OCI-LY1 (cell line): ENCODE results near the gene PSMA3.

Source experiments
- H2AFZ ChIP-seq: fragments of 200-600 bp; sonication (generic), shearing (Covaris generic); 2 replicates; pipeline ENCODE4 v1.6.0; 2014; ENCODE audit warnings: antibody characterized with exemption, mild to moderate bottlenecking, low read length
- H3F3A ChIP-seq: fragments of 200-600 bp; sonication (generic), shearing (Covaris generic); 2 replicates; pipeline ENCODE4 v1.6.0; 2014; ENCODE audit warnings: mild to moderate bottlenecking, antibody characterized with exemption, low read length, moderate library complexity; ENCODE audit not compliant: insufficient read depth
- H3K27ac ChIP-seq: fragments of 200-600 bp; sonication (generic); 2 replicates; pipeline ENCODE4 v1.5.1; 2014; ENCODE audit warnings: low read length, mixed run types, mild to moderate bottlenecking, low read depth; ENCODE audit not compliant: poor library complexity, severe bottlenecking
- H3K27me3 ChIP-seq: fragments of 200-600 bp; sonication (generic); 2 replicates; pipeline ENCODE4 v1.6.0; 2014; ENCODE audit warnings: antibody characterized with exemption, mild to moderate bottlenecking, low read length, moderate library complexity; ENCODE audit not compliant: insufficient read depth
- H3K36me3 ChIP-seq: fragments of 200-600 bp; sonication (generic); 2 replicates; pipeline ENCODE4 v1.6.1; 2014; ENCODE audit warnings: mild to moderate bottlenecking, antibody characterized with exemption, low read length, moderate library complexity, mixed read lengths; ENCODE audit not compliant: insufficient read depth
- H3K4me1 ChIP-seq: fragments of 200-600 bp; sonication (generic); 2 replicates; pipeline ENCODE4 v1.5.1; 2014; ENCODE audit warnings: mild to moderate bottlenecking, low read length, moderate library complexity; ENCODE audit not compliant: insufficient read depth, severe bottlenecking
- H3K4me2 ChIP-seq: fragments of 200-600 bp; sonication (generic), shearing (Covaris generic); 2 replicates; pipeline ENCODE4 v1.6.1; 2014; ENCODE audit warnings: low read length
- H3K4me3 ChIP-seq: fragments of 200-600 bp; sonication (generic); 2 replicates; pipeline ENCODE4 v1.5.1; 2014; ENCODE audit warnings: low read length, low read depth, mild to moderate bottlenecking, mixed read lengths; ENCODE audit not compliant: poor library complexity, severe bottlenecking
- H3K79me2 ChIP-seq: fragments of 200-600 bp; shearing (Covaris generic); 2 replicates; pipeline ENCODE4 v1.6.1; 2016; ENCODE audit warnings: mixed run types, low read length, mixed read lengths; ENCODE audit not compliant: insufficient read depth
- H3K9ac ChIP-seq: fragments of 200-600 bp; sonication (generic), shearing (Covaris generic); 2 replicates; pipeline ENCODE4 v1.6.1; 2014; ENCODE audit warnings: mild to moderate bottlenecking, low read length, mixed read lengths
- H3K9me2 ChIP-seq: fragments of 200-600 bp; sonication (generic), shearing (Covaris generic); 2 replicates; pipeline ENCODE4 v1.6.1; 2014; ENCODE audit warnings: low read depth, mild to moderate bottlenecking, low read length, mixed read lengths
- H3K9me3 ChIP-seq: fragments of 200-600 bp; shearing (Covaris generic); 2 replicates; pipeline ENCODE4 v1.6.1; 2014; ENCODE audit warnings: low read length, mixed read lengths
- H4K20me1 ChIP-seq: fragments of 200-600 bp; sonication (generic), shearing (Covaris generic); 2 replicates; pipeline ENCODE4 v1.6.0; 2016; ENCODE audit warnings: mild to moderate bottlenecking, low read length; ENCODE audit not compliant: insufficient read depth
- EZH2 ChIP-seq: fragments of 200-600 bp; sonication (generic), shearing (Covaris generic); IDR thresholded peaks from 2 replicates; pipeline ENCODE4 v1.8.0; 2017; ENCODE audit warnings: borderline replicate concordance, mixed run types, mild to moderate bottlenecking, antibody characterized with exemption, low read length, moderate library complexity, mixed read lengths
- TF ChIP-seq, protein P1 (sequence below): fragments of 200-600 bp; sonication (generic), shearing (Covaris generic); IDR thresholded peaks from 2 replicates; pipeline ENCODE4 v1.5.1; 2017; ENCODE audit warnings: mild to moderate bottlenecking, antibody characterized with exemption, low read length, moderate library complexity, mixed read lengths

PSMA3 gene

DNA sequence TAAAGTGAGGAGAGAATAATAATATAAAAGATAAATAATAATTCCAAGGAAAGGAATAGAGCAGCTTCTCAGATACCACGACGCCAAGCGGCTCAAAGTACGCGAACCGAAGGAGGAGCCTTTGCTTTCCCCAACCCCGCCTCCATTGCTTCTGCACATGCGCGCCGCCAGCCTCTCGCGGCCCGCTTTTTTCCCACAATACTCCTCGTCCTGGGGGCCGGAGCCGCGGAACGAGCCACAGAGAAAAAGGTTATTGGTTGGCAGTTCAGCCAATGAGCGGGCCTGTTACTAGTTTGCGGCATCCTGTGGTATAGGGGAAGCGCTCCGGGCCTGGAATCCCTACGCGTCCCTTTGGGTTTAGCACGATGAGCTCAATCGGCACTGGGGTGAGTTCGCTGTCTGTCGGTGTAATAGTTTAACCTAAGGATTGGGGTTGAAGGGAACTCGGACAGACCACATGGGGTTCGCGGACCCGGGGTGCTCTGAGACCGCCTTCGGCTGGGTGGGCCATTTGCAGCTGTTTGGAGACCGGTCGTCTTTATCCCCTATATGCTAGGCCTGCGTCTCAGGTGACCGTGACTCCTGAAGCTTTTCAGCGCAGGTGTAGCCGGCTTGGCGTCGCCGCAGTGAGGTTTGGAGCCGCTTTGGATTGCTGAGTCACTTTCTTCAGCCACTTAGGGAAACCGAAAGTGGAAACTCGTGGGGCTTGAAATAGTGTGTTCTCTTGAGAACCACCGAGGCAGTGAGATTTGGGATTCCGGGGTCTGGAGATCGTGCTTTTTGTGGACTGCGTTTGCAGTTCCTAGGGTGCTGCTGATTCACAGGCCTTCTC, at the start of gene PSMA3:
Gene PSMA3, plus strand, starts transcription at position 288 of the 832 bp plus-strand sequence. Its CDS starts 78 bp downstream, at position 366.
- Histone ChIP-seq H3K4me2 (peak within 1 kb of the TSS; percentile 89), H3K9me2 (no peaks in the 10 kb centered on the region), H3K79me2 (peaks cover 49% of the 10 kb centered on the region), H3K4me1 (peaks cover 46% of the 10 kb centered on the region), H3K9me3 (no peaks in the 10 kb centered on the region), H4K20me1 (peaks cover 3% of the 10 kb centered on the region; the same call in 1 of the 2 replicates), H3K9ac (peak within 1 kb of the TSS; percentile 96), H3K27me3 (no peaks in the 10 kb centered on the region), H2AFZ (peak within 1 kb of the TSS; percentile 44; the same call in 1 of the 2 replicates), H3K36me3 (peaks cover 28% of the 10 kb centered on the region), H3F3A (peaks cover 11% of the 10 kb centered on the region), H3K27ac (peak within 1 kb of the TSS; percentile 79), H3K4me3 (peak within 1 kb of the TSS; percentile 94)
- TF ChIP-seq EZH2, result no peak

DNA sequence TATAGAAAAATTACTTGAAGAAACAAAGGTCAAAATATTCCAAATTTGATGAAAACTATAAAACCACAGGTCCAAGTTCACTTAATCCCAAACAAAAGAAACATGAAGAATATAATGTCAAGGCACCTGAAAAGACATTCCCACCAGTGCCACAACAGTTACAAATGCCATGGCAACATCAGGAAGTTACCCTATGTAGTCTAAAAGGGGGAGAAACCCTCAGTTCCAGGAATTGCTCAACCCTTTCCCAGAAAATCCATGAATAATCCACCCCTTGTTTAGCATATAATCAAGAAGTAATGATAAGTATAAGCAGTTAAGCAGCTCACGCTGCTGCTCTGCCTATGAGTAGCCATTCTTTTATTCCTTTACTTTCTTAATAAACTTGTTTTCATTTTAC, 48.4 kb upstream of the PSMA3 start:
- H4K20me1 ChIP-seq, result no peaks in the 10 kb centered on the region
- H3F3A ChIP-seq, result no peaks in the 10 kb centered on the region
- H3K36me3 ChIP-seq, result no peaks in the 10 kb centered on the region
- no peak overlapping the region for H2AFZ ChIP-seq
- H3K4me3 ChIP-seq, result no peak overlapping the region
- H3K9ac ChIP-seq, result no peak overlapping the region
- H3K9me2 ChIP-seq, result no peaks in the 10 kb centered on the region
- H3K27me3 ChIP-seq, result no peaks in the 10 kb centered on the region
- H3K4me2 ChIP-seq, result no peak overlapping the region
- H3K27ac ChIP-seq, result no peak overlapping the region
- H3K4me1 ChIP-seq, result peaks cover 13% of the 10 kb centered on the region
- H3K79me2 ChIP-seq, result peaks cover 10% of the 10 kb centered on the region
- TF ChIP-seq EZH2, result no peak
- TF ChIP-seq, protein P1, sequence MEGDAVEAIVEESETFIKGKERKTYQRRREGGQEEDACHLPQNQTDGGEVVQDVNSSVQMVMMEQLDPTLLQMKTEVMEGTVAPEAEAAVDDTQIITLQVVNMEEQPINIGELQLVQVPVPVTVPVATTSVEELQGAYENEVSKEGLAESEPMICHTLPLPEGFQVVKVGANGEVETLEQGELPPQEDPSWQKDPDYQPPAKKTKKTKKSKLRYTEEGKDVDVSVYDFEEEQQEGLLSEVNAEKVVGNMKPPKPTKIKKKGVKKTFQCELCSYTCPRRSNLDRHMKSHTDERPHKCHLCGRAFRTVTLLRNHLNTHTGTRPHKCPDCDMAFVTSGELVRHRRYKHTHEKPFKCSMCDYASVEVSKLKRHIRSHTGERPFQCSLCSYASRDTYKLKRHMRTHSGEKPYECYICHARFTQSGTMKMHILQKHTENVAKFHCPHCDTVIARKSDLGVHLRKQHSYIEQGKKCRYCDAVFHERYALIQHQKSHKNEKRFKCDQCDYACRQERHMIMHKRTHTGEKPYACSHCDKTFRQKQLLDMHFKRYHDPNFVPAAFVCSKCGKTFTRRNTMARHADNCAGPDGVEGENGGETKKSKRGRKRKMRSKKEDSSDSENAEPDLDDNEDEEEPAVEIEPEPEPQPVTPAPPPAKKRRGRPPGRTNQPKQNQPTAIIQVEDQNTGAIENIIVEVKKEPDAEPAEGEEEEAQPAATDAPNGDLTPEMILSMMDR, result no peak
- H3K9me3 ChIP-seq, result no peaks in the 10 kb centered on the region

DNA sequence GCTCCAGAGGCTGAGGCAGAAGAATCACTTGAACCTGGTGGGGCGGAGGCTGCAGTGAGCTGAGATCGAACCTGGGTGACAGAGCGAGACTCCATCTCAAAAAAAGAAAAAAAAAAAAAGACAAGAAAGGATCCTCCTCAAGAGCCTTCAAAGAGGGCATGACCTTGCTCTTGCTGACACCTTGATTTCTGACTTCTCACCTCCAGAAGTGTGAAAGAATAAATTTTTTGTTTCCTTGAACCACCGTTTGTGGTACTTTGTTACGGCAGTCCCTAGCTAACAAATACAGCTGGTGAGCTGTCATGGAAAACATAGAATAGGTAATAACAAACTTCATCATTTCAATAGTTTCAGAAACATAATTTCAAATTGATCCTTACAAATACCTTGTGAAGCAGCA, 46.6 kb upstream of the PSMA3 start:
- Histone ChIP-seq H3K4me1 (peaks cover 21% of the 10 kb centered on the region), H3K79me2 (peaks cover 18% of the 10 kb centered on the region), H3K9ac (no peak overlapping the region), H3K9me3 (no peaks in the 10 kb centered on the region), H3K4me3 (no peak overlapping the region), H4K20me1 (no peaks in the 10 kb centered on the region), H3K4me2 (no peak overlapping the region), H3K9me2 (no peaks in the 10 kb centered on the region), H3K36me3 (no peaks in the 10 kb centered on the region), H3K27me3 (no peaks in the 10 kb centered on the region), H3K27ac (no peak overlapping the region), H3F3A (no peaks in the 10 kb centered on the region), H2AFZ (no peak overlapping the region)
- TF ChIP-seq EZH2, result no peak

DNA sequence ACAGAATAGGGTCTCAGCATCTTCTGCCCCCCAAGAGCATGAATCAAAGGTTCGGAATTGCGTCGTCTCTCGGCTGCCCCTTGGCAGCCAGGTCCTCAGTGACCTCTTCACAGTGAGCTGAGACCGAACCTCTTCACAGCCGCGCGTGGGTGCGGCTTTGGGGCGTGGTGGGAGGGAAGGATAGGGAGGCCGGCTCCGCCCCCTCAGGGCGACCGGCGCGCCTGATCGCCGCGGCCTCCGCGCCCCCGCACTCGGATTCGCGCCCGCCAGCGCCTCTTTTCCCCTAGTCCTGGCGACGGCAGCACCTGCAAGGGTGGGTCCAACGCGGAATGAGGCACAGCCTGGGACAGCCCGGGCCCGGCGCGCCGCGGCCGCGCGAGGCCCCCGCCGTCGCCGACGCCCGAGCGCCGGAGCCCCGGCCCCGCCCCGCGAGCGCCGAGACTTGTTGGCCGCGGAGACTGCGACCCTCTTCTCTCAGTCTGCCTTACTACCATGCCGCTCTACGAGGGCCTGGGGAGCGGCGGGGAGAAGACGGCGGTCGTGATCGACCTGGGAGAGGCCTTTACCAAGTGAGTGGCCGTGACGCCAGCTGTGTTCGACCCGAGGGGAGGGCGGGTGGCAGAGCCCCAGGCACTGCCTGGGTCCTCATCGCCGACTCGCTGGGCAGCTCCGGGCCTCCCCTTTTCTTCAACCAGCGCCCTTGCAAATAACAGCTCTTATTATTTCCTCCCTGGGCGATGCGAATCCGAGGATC, 44.7 kb upstream of the PSMA3 start, which contains the start of gene ACTR10:
Gene ACTR10, plus strand, starts transcription at position 424 of the 754 bp plus-strand sequence. Its CDS starts 69 bp downstream, at position 493.
- Histone ChIP-seq H4K20me1 (no peaks in the 10 kb centered on the region), H3K9me2 (no peaks in the 10 kb centered on the region), H3K4me3 (peak within 1 kb of the TSS; percentile 97), H3K4me1 (peaks cover 21% of the 10 kb centered on the region), H2AFZ (peak within 1 kb of the TSS; percentile 95), H3K4me2 (peak within 1 kb of the TSS; percentile 85), H3F3A (no peaks in the 10 kb centered on the region), H3K27me3 (no peaks in the 10 kb centered on the region), H3K79me2 (peaks cover 18% of the 10 kb centered on the region), H3K9ac (peak within 1 kb of the TSS; percentile 94), H3K27ac (peak within 1 kb of the TSS; percentile 56), H3K9me3 (no peaks in the 10 kb centered on the region), H3K36me3 (peaks cover 3% of the 10 kb centered on the region; the same call in 1 of the 2 replicates)
- no peak for TF ChIP-seq EZH2
- TF ChIP-seq, protein P1, result no peak
